ENCODE measurements around the gene CLVS2. TPM values are rescaled to one million over a fixed set of nuclear protein-coding genes. Genes with fewer than 3 reads are reported as not detected.

Gene CLVS2
- total and polyA plus RNA-seq, 2 experiments from 2014 or later, result 0.08 to 0.66 TPM

GRCh38 chr6:123039431-123039830 is 43.4 kb downstream of the CLVS2 start:
- no peaks in the 10 kb centered on the region for H3K27me3 ChIP-seq (ENCODE audit: insufficient read depth)
- Mint-ChIP-seq H3K27me3 (ENCODE audit: insufficient read depth, low read depth, poor library complexity) (no peaks in the 10 kb centered on the region), H3K9me3 (no peaks in the 10 kb centered on the region), H3K27ac (no peak overlapping the region), H3K4me1 (peaks cover 2% of the 10 kb centered on the region; the same call in 1 of the 3 replicates), H3K4me3 (no peak overlapping the region), H3K36me3 (ENCODE audit: low read depth) (no peaks in the 10 kb centered on the region)
- H3K4me1 ChIP-seq (ENCODE audit: insufficient read depth), result no peaks in the 10 kb centered on the region
- H3K36me3 ChIP-seq (ENCODE audit: insufficient read depth), result no peaks in the 10 kb centered on the region
- no peak overlapping the region for H2AFZ ChIP-seq
- ATAC-seq (no peak), DNase-seq (ENCODE audit: low spot score) (no peak)
- H4K20me1 ChIP-seq (replicated peaks; ENCODE audit: insufficient read depth), result no peaks in the 10 kb centered on the region
- no peaks in the 10 kb centered on the region for H3F3A ChIP-seq (replicated peaks; ENCODE audit: low read depth)
- no peak overlapping the region for H3K27ac ChIP-seq (ENCODE audit: low read depth)
- H3K4me3 ChIP-seq, result no peak overlapping the region
- TF ChIP-seq CREB1 (CRISPR knock-in tag; IDR thresholded peaks at IDR 0.05; ENCODE audit: low read depth), result no peak
- no peaks in the 10 kb centered on the region for H3K79me2 ChIP-seq (replicated peaks; ENCODE audit: insufficient read depth)
- H3K4me2 ChIP-seq, result no peak overlapping the region
- no peaks in the 10 kb centered on the region for H3K9me2 ChIP-seq (ENCODE audit: insufficient read depth)

DNA sequence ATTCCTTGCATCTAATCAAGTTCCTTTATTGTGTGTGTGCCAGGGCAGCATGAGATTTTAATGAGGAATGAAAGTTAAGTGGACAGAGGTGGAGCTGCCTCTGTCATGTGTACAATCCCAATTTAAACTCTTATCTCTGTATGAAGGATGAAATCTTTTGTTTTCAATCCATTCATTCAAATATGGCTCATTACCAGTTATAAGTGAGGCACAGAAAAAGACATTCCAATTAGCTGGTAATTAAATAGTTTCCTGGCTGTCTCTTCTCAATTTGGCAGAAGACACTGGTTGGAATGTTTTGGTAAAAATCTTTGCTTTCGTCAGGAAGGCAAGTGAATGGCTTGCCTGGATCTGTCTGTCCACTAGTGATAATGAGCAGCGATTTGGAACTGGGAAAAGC is 46.4 kb downstream of the CLVS2 start:
- Histone ChIP-seq H3K27me3 (ENCODE audit: insufficient read depth) (no peaks in the 10 kb centered on the region), H3F3A (replicated peaks; ENCODE audit: low read depth) (no peaks in the 10 kb centered on the region), H2AFZ (no peak overlapping the region), H3K4me3 (no peak overlapping the region), H3K9me2 (ENCODE audit: insufficient read depth) (no peaks in the 10 kb centered on the region), H4K20me1 (replicated peaks; ENCODE audit: insufficient read depth) (no peaks in the 10 kb centered on the region), H3K27ac (ENCODE audit: low read depth) (no peak overlapping the region), H3K4me2 (no peak overlapping the region), H3K79me2 (replicated peaks; ENCODE audit: insufficient read depth) (no peaks in the 10 kb centered on the region), H3K36me3 (ENCODE audit: insufficient read depth) (no peaks in the 10 kb centered on the region), H3K4me1 (ENCODE audit: insufficient read depth) (no peaks in the 10 kb centered on the region)
- Mint-ChIP-seq H3K36me3 (ENCODE audit: low read depth) (no peaks in the 10 kb centered on the region), H3K27ac (no peak overlapping the region), H3K4me1 (peaks cover 2% of the 10 kb centered on the region; the same call in 1 of the 3 replicates), H3K9me3 (no peaks in the 10 kb centered on the region), H3K27me3 (ENCODE audit: insufficient read depth, low read depth, poor library complexity) (no peaks in the 10 kb centered on the region), H3K4me3 (no peak overlapping the region)
- no peak for DNase-seq (ENCODE audit: low spot score)
- no peak for ATAC-seq
- TF ChIP-seq NANOG (IDR thresholded peaks at IDR 0.05; ENCODE audit: borderline replicate concordance) (no peak), CTCF (conservative IDR thresholded peaks at IDR 0.05; ENCODE audit: low read depth in 2 of 2) (no peak), REST (IDR thresholded peaks at IDR 0.05; ENCODE audit: unreplicated experiment) (no peak), ZNF331 (CRISPR knock-in tag; IDR thresholded peaks at IDR 0.05; ENCODE audit: low read depth) (no peak), EZH2phosphoT487 (IDR thresholded peaks at IDR 0.05; ENCODE audit: unreplicated experiment) (no peak), EZH2 (IDR thresholded peaks at IDR 0.05; ENCODE audit: low read depth, unreplicated experiment) (no peak), CREB1 (CRISPR knock-in tag; IDR thresholded peaks at IDR 0.05; ENCODE audit: low read depth) (no peak), JUNB (IDR thresholded peaks at IDR 0.05; ENCODE audit: unreplicated experiment) (no peak), POLR2AphosphoS5 (IDR thresholded peaks at IDR 0.05; ENCODE audit: low read depth) (no peak), ZNF114 (CRISPR knock-in tag; IDR thresholded peaks at IDR 0.05) (no peak), STAT1 (IDR thresholded peaks at IDR 0.05; ENCODE audit: unreplicated experiment) (no peak)
- TF ChIP-seq, protein P1, sequence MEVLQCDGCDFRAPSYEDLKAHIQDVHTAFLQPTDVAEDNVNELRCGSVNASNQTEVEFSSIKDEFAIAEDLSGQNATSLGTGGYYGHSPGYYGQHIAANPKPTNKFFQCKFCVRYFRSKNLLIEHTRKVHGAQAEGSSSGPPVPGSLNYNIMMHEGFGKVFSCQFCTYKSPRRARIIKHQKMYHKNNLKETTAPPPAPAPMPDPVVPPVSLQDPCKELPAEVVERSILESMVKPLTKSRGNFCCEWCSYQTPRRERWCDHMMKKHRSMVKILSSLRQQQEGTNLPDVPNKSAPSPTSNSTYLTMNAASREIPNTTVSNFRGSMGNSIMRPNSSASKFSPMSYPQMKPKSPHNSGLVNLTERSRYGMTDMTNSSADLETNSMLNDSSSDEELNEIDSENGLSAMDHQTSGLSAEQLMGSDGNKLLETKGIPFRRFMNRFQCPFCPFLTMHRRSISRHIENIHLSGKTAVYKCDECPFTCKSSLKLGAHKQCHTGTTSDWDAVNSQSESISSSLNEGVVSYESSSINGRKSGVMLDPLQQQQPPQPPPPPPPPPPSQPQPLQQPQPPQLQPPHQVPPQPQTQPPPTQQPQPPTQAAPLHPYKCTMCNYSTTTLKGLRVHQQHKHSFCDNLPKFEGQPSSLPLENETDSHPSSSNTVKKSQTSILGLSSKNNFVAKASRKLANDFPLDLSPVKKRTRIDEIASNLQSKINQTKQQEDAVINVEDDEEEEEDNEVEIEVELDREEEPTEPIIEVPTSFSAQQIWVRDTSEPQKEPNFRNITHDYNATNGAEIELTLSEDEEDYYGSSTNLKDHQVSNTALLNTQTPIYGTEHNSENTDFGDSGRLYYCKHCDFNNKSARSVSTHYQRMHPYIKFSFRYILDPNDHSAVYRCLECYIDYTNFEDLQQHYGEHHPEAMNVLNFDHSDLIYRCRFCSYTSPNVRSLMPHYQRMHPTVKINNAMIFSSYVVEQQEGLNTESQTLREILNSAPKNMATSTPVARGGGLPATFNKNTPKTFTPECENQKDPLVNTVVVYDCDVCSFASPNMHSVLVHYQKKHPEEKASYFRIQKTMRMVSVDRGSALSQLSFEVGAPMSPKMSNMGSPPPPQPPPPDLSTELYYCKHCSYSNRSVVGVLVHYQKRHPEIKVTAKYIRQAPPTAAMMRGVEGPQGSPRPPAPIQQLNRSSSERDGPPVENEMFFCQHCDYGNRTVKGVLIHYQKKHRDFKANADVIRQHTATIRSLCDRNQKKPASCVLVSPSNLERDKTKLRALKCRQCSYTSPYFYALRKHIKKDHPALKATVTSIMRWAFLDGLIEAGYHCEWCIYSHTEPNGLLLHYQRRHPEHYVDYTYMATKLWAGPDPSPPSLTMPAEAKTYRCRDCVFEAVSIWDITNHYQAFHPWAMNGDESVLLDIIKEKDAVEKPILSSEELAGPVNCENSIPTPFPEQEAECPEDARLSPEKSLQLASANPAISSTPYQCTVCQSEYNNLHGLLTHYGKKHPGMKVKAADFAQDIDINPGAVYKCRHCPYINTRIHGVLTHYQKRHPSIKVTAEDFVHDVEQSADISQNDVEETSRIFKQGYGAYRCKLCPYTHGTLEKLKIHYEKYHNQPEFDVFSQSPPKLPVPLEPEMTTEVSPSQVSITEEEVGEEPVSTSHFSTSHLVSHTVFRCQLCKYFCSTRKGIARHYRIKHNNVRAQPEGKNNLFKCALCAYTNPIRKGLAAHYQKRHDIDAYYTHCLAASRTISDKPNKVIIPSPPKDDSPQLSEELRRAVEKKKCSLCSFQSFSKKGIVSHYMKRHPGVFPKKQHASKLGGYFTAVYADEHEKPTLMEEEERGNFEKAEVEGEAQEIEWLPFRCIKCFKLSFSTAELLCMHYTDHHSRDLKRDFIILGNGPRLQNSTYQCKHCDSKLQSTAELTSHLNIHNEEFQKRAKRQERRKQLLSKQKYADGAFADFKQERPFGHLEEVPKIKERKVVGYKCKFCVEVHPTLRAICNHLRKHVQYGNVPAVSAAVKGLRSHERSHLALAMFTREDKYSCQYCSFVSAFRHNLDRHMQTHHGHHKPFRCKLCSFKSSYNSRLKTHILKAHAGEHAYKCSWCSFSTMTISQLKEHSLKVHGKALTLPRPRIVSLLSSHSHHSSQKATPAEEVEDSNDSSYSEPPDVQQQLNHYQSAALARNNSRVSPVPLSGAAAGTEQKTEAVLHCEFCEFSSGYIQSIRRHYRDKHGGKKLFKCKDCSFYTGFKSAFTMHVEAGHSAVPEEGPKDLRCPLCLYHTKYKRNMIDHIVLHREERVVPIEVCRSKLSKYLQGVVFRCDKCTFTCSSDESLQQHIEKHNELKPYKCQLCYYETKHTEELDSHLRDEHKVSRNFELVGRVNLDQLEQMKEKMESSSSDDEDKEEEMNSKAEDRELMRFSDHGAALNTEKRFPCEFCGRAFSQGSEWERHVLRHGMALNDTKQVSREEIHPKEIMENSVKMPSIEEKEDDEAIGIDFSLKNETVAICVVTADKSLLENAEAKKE (CRISPR knock-in tag; IDR thresholded peaks at IDR 0.05), result no peak

Data from GM23338 (cell line).